HepG2 (cell line): ENCODE results near the gene ETV1.

Experiments used
- CENPBD1 ChIP-seq: sonication (generic); formaldehyde crosslinking; IDR thresholded peaks from 2 replicates; pipeline ENCODE4 v1.8.0; 2022; ENCODE audit warnings: missing genetic modification reagents, low read depth, mild to moderate bottlenecking, borderline replicate concordance
- CTCF ChIP-seq: sonication (generic); formaldehyde crosslinking; IDR thresholded peaks from 2 replicates; pipeline ENCODE4 v1.5.0; 2020; ENCODE audit warnings: mild to moderate bottlenecking, missing genetic modification reagents, moderate library complexity
- HNRNPK ChIP-seq: fragments of 200-400 bp; formaldehyde crosslinking; IDR thresholded peaks from 2 replicates; pipeline ENCODE4 v1.6.1; 2018; ENCODE audit warnings: low read length, low read depth, moderate library complexity, mild to moderate bottlenecking; ENCODE audit not compliant: poor library complexity, severe bottlenecking
- JUN ChIP-seq: sonication (generic); formaldehyde crosslinking; IDR thresholded peaks from 2 replicates; pipeline ENCODE4 v1.4.0; 2020; ENCODE audit warnings: mild to moderate bottlenecking, missing genetic modification reagents
- KDM3A ChIP-seq: IDR thresholded peaks from 2 replicates; pipeline ENCODE4 v1.6.1; 2018; ENCODE audit warnings: low read depth, missing compliant biosample characterization
- ZNF704 ChIP-seq: sonication (generic); formaldehyde crosslinking; IDR thresholded peaks from 2 replicates; pipeline ENCODE4 v1.8.1; 2023; ENCODE audit warnings: mild to moderate bottlenecking, inconsistent platforms, moderate library complexity, missing genetic modification reagents, borderline replicate concordance

- TF ChIP-seq CENPBD1 (CRISPR knock-in tag) (no peak), HNRNPK (no peak), ZNF704 (no peak), CTCF (no peak), KDM3A (no peak), JUN (no peak)
Observed at GRCh38 chr7:13860734-13861133, 128.7 kb downstream of the ETV1 start.
